H1 (cell line): ENCODE results near the gene PLCXD1. TPM values are rescaled to one million over a fixed set of nuclear protein-coding genes. Genes with fewer than 3 reads are reported as not detected.

ENCODE experiments used
- CTCF ChIA-PET: fragments of 300-600 bp; sonication (Branson Sonifier 250); formaldehyde crosslinking; loops from one replicate; lab custom pipeline; 2021; ENCODE audit not compliant: partially characterized antibody; lab: Charles Lee
- POLR2A ChIA-PET: fragments of 300-600 bp; sonication (Branson Sonifier 250); formaldehyde crosslinking; loops from one replicate; lab custom pipeline; 2021; ENCODE audit warnings: inconsistent platforms; ENCODE audit not compliant: partially characterized antibody; lab: Charles Lee
- DNase-seq, 2 experiments: peaks; one replicate each; pipeline versions ENCODE4 v3.0.0 to v3.0.0-alpha.2; 2010 to 2022; ENCODE audit warnings: low spot score in 2 of 2, low read depth in 1 of 2, mixed read lengths in 1 of 2
- FAIRE-seq: peaks from 2 replicates; lab custom pipeline; 2011; peaks lifted over from hg19 to GRCh38; lab: Jason Lieb, UNC
- H2AFZ ChIP-seq: 2 replicates; pipeline ENCODE4 v1.8.1; 2012; ENCODE audit warnings: low read length, inconsistent platforms
- H2AK5ac ChIP-seq: 2 replicates; pipeline ENCODE4 v1.6.1; 2013; ENCODE audit warnings: low read depth, low read length
- H2BK120ac ChIP-seq: replicated peaks from 2 replicates; pipeline ENCODE3; 2013; ENCODE audit warnings: low read depth, low read length, inconsistent platforms
- H2BK12ac ChIP-seq: 2 replicates; pipeline ENCODE4 v1.6.1; 2013; ENCODE audit warnings: low read depth, low read length
- H2BK15ac ChIP-seq: 2 replicates; pipeline ENCODE4 v1.6.1; 2013; ENCODE audit warnings: low read length
- H2BK20ac ChIP-seq: 2 replicates; pipeline ENCODE4 v1.6.1; 2013; ENCODE audit warnings: low read length
- H2BK5ac ChIP-seq: 2 replicates; pipeline ENCODE4 v1.6.1; 2013; ENCODE audit warnings: low read depth, low read length
- H3K14ac ChIP-seq: 2 replicates; pipeline ENCODE4 v1.6.1; 2013; ENCODE audit warnings: inconsistent platforms; ENCODE audit not compliant: insufficient read length
- H3K18ac ChIP-seq: 2 replicates; pipeline ENCODE4 v1.6.1; 2013; ENCODE audit warnings: low read length; ENCODE audit errors: extremely low read depth
- H3K23ac ChIP-seq: 2 replicates; pipeline ENCODE4 v1.6.1; 2013; ENCODE audit warnings: inconsistent platforms; ENCODE audit not compliant: insufficient read length
- H3K23me2 ChIP-seq: 2 replicates; pipeline ENCODE4 v1.6.1; 2013; ENCODE audit warnings: low read depth, low read length
- H3K27ac ChIP-seq: 2 replicates; pipeline ENCODE4 v1.6.1; 2011; ENCODE audit warnings: low read depth, low read length, inconsistent platforms
- H3K27me3 ChIP-seq, 4 experiments: replicated peaks in 1 of 4; 1 replicate in 1 of 4; 2 replicates in 3 of 4; pipeline versions ENCODE4 v1.6.1 to v1.8.1; 2011 to 2013; ENCODE audit warnings: low read length in 3 of 4, mild to moderate bottlenecking in 3 of 4, inconsistent platforms in 2 of 4, mixed read lengths in 2 of 4, moderate library complexity in 1 of 4; ENCODE audit not compliant: control insufficient read depth in 3 of 4, insufficient read depth in 3 of 4; ENCODE audit errors: extremely low read depth in 1 of 4
- H3K36me3 ChIP-seq, 4 experiments: 2 replicates each; pipeline versions ENCODE4 v1.6.1 to v1.8.1; 2011 to 2013; ENCODE audit warnings: mild to moderate bottlenecking in 4 of 4, low read length in 3 of 4, moderate library complexity in 2 of 4, control low read depth in 1 of 4, inconsistent platforms in 1 of 4; ENCODE audit not compliant: insufficient read depth in 4 of 4, control insufficient read depth in 2 of 4
- H3K4ac ChIP-seq: replicated peaks from 2 replicates; pipeline ENCODE3; 2013; ENCODE audit warnings: low read length, low read depth, mixed read lengths, inconsistent platforms; ENCODE audit not compliant: insufficient read length
- H3K4me1 ChIP-seq, 4 experiments: replicated peaks in 1 of 4; 1 replicate in 1 of 4; 2 replicates in 3 of 4; pipeline versions ENCODE4 v1.6.1 to v1.8.1; 2011 to 2013; ENCODE audit warnings: low read length in 3 of 4, inconsistent platforms in 2 of 4, mixed read lengths in 1 of 4; ENCODE audit not compliant: insufficient read depth in 4 of 4, control insufficient read depth in 3 of 4
- H3K4me2 ChIP-seq, 2 experiments: 2 replicates each; pipeline versions ENCODE4 v1.6.1 to v1.8.1; 2011 to 2013; ENCODE audit warnings: low read depth in 2 of 2, low read length in 2 of 2, control low read depth in 1 of 2, inconsistent platforms in 1 of 2, mild to moderate bottlenecking in 1 of 2; ENCODE audit not compliant: insufficient read depth in 1 of 2
- H3K4me3 ChIP-seq, 4 experiments: fragments of 200-600, 300-600 bp in 1 of 4; sonication (generic), shearing (Covaris generic), sonication (Bioruptor Twin) in 1 of 4; 2 replicates each; pipeline versions ENCODE4 v1.5.1 to v1.8.1; 2011 to 2016; ENCODE audit warnings: low read length in 4 of 4, low read depth in 3 of 4, control low read depth in 2 of 4, inconsistent platforms in 2 of 4, mild to moderate bottlenecking in 2 of 4, mixed read lengths in 1 of 4, moderate library complexity in 1 of 4; ENCODE audit not compliant: insufficient read depth in 2 of 4; ENCODE audit errors: extremely low read depth in 1 of 4
- H3K56ac ChIP-seq: replicated peaks from 2 replicates; pipeline ENCODE3; 2013; ENCODE audit warnings: low read depth, mild to moderate bottlenecking, mixed read lengths, low read length, inconsistent platforms; ENCODE audit not compliant: insufficient read length
- H3K79me1 ChIP-seq: 2 replicates; pipeline ENCODE4 v1.6.1; 2013; ENCODE audit warnings: low read depth, low read length, control low read depth
- H3K79me2 ChIP-seq, 2 experiments: 2 replicates each; pipeline versions ENCODE4 v1.6.1 to v1.8.1; 2012 to 2013; ENCODE audit warnings: low read length in 2 of 2, mild to moderate bottlenecking in 2 of 2, inconsistent platforms in 1 of 2; ENCODE audit not compliant: insufficient read depth in 2 of 2, control insufficient read depth in 1 of 2
- H3K9ac ChIP-seq, 4 experiments: replicated peaks in 1 of 4; 1 replicate in 1 of 4; 2 replicates in 3 of 4; pipeline versions ENCODE4 v1.6.1 to v1.8.1; 2011 to 2013; ENCODE audit warnings: low read depth in 3 of 4, low read length in 3 of 4, control low read depth in 2 of 4, mild to moderate bottlenecking in 2 of 4, moderate library complexity in 2 of 4, inconsistent platforms in 1 of 4; ENCODE audit errors: extremely low read depth in 1 of 4
- H3K9me3 ChIP-seq, 2 experiments: 2 replicates each; pipeline versions ENCODE4 v1.6.1 to v1.8.1; 2012 to 2013; ENCODE audit warnings: mild to moderate bottlenecking in 2 of 2, moderate library complexity in 2 of 2, control low read depth in 1 of 2, inconsistent platforms in 1 of 2, low read depth in 1 of 2, low read length in 1 of 2, mixed read lengths in 1 of 2; ENCODE audit not compliant: insufficient read depth in 2 of 2
- H4K20me1 ChIP-seq, 2 experiments: replicated peaks in 1 of 2; 2 replicates each; pipeline versions ENCODE3 to v1.8.1; 2011 to 2013; ENCODE audit warnings: inconsistent platforms in 2 of 2, low read length in 2 of 2, mild to moderate bottlenecking in 1 of 2; ENCODE audit not compliant: insufficient read depth in 2 of 2, control insufficient read depth in 1 of 2
- H4K5ac ChIP-seq: 2 replicates; pipeline ENCODE4 v1.6.1; 2013; ENCODE audit warnings: low read length, low read depth, mixed read lengths, inconsistent platforms; ENCODE audit not compliant: insufficient read length
- H4K8ac ChIP-seq: 2 replicates; pipeline ENCODE4 v1.8.0; 2013; ENCODE audit warnings: mild to moderate bottlenecking, moderate library complexity, low read length, inconsistent platforms; ENCODE audit not compliant: insufficient read depth; ENCODE audit errors: extremely low read depth
- H4K91ac ChIP-seq: replicated peaks from 2 replicates; pipeline ENCODE3; 2013; ENCODE audit warnings: low read length, mixed read lengths, inconsistent platforms; ENCODE audit not compliant: insufficient read length
- BRCA1 ChIP-seq: IDR thresholded peaks from 2 replicates; pipeline ENCODE4 v1.6.1; 2012; ENCODE audit warnings: low read depth, low read length, improper control_type of control experiment
- CEBPB ChIP-seq: IDR thresholded peaks from 2 replicates; pipeline ENCODE4 v1.6.1; 2012; ENCODE audit warnings: low read depth, low read length
- FOSL1 ChIP-seq: IDR thresholded peaks from 2 replicates; pipeline ENCODE4 v1.6.1; 2011; ENCODE audit warnings: mild to moderate bottlenecking, low read depth, low read length, moderate library complexity; ENCODE audit not compliant: insufficient read depth
- HDAC6 ChIP-seq: IDR thresholded peaks from one replicate; pipeline ENCODE4 v1.7.1; 2012; ENCODE audit warnings: low read depth, mild to moderate bottlenecking, inconsistent platforms, low read length, moderate library complexity
- JUND ChIP-seq: IDR thresholded peaks from 2 replicates; pipeline ENCODE4 v1.6.1; 2011; ENCODE audit warnings: mild to moderate bottlenecking, improper control_type of control experiment, low read length
- KDM1A ChIP-seq: fragments of 200-600, 300-600 bp; sonication (generic); IDR thresholded peaks from 2 replicates; pipeline ENCODE4 v1.7.1; 2016; ENCODE audit warnings: mild to moderate bottlenecking, low read length, borderline replicate concordance
- MAFK ChIP-seq: IDR thresholded peaks from 2 replicates; pipeline ENCODE4 v1.6.1; 2012; ENCODE audit warnings: low read depth, mild to moderate bottlenecking, improper control_type of control experiment, low read length
- POU5F1 ChIP-seq: IDR thresholded peaks from 2 replicates; pipeline ENCODE4 v1.6.1; 2011; ENCODE audit warnings: low read depth, mild to moderate bottlenecking, low read length, moderate library complexity
- RBBP5 ChIP-seq: IDR thresholded peaks from 2 replicates; pipeline ENCODE4 v1.7.1; 2012; ENCODE audit warnings: low read depth, mild to moderate bottlenecking, inconsistent platforms, low read length, moderate library complexity, borderline replicate concordance
- SAP30 ChIP-seq: fragments of 300-600 bp; sonication (generic); IDR thresholded peaks from 2 replicates; pipeline ENCODE4 v1.7.1; 2012; ENCODE audit warnings: low read length, moderate library complexity, mild to moderate bottlenecking, inconsistent platforms; ENCODE audit not compliant: insufficient read depth, insufficient replicate concordance
- SP2 ChIP-seq: IDR thresholded peaks from 2 replicates; pipeline ENCODE4 v1.6.1; 2012; ENCODE audit warnings: mild to moderate bottlenecking, low read length, inconsistent platforms
- TAF1 ChIP-seq: IDR thresholded peaks from 2 replicates; pipeline ENCODE4 v1.6.1; 2011; ENCODE audit warnings: mild to moderate bottlenecking, low read depth, low read length
- ZNF274 ChIP-seq: IDR thresholded peaks from 2 replicates; pipeline ENCODE4 v1.7.0; 2012; ENCODE audit warnings: low read length, borderline replicate concordance; ENCODE audit errors: extremely low read depth
- WGBS, 2 experiments: shearing (Covaris generic) in 1 of 2; methylation state at CpG; one replicate each; pipeline versions ENCODE4 v1.1.6 to v1.1.7; 2013 to 2015; ENCODE audit warnings: low lambda C conversion rate in 2 of 2, mixed read lengths in 2 of 2, inconsistent platforms in 1 of 2, low coverage in 1 of 2, missing lambda C conversion rate in 1 of 2; ENCODE audit not compliant: insufficient replicate concordance in 2 of 2, insufficient coverage in 1 of 2, insufficient read length in 1 of 2; ENCODE audit errors: extremely low coverage in 1 of 2, missing lambda C conversion rate in 1 of 2; 5-methylcytosine and 5-hydroxymethylcytosine counted together
- polyA plus RNA-seq, 7 experiments: library from polyadenylated mRNA; depleted of rRNA in 3 of 7; stranded (reverse) in 5 of 7; unstranded in 2 of 7; fragments of >200 nt in 5 of 7; fragments of 200-250 nt in 2 of 7; gene quantifications; 1 replicate in 5 of 7; 2 replicates in 1 of 7; 4 replicates in 1 of 7; pipeline versions ENCODE4 v1.2.1 to v1.2.3, GENCODE V29; 2011 to 2013; ENCODE audit warnings: missing spikeins in 2 of 7, mixed read lengths in 2 of 7
- total RNA-seq: library from RNA; stranded (reverse); fragmentation: NEBNext Ultra II Directional; extraction: Animal tissue kit (Norgen Biotek cat#: 25700); gene quantifications from 2 replicates; pipeline ENCODE4 v1.2.1, GENCODE V29; 2021

The PLCXD1 gene
- total and polyA plus RNA-seq, 2 of the 8 experiments (the other 6 are each of a cell fraction or from before 2014, with no cell fraction given) = 93.6 to 124 TPM

DNA sequence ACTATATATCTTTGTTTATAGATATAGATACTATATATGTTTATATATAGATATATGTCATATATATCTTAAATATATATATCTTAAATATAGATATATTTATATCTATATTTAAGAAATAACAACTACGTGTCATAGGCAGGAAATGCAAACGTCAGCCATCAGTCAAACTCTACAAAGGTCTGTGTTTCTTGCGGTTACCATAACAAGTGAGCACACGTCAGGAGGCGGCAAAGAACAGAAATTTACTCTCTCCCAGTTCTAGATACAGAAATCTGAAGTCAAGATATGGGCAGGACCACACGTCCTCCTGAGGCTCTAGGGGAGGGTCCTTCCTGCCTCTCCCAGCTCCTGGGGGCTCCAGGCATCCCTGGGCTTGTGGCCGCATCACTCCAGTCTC is 6.5 kb downstream of the PLCXD1 start:
- Histone ChIP-seq H3K4me1 (peaks cover 0 to 7% (median 4%) of the 10 kb centered on the region in 4 experiments; a peak in 6 of 7 replicates), H2BK15ac (no peak overlapping the region), H3K23me2 (peaks cover 3% of the 10 kb centered on the region), H3K4me2 (no peak overlapping the region), H3K9ac (no peak overlapping the region), H3K56ac (no peak overlapping the region), H3K27ac (no peak overlapping the region), H4K5ac (no peak overlapping the region), H2AFZ (no peak overlapping the region), H3K23ac (no peak overlapping the region), H2BK120ac (no peak overlapping the region), H3K79me1 (peaks cover 14% of the 10 kb centered on the region), H3K4me3 (no peak overlapping the region), H2BK12ac (no peak overlapping the region), H3K18ac (no peak overlapping the region), H3K9me3 (peaks cover 0 to 4% of the 10 kb centered on the region in 2 experiments; a peak in 1 of 4 replicates), H4K8ac (no peak overlapping the region), H3K79me2 (peaks cover 11 to 47% of the 10 kb centered on the region in 2 experiments), H3K27me3 (no peaks in the 10 kb centered on the region; a peak in 1 of 7 replicates), H4K91ac (no peak overlapping the region), H2BK20ac (no peak overlapping the region), H3K36me3 (peaks cover 44 to 83% (median 72%) of the 10 kb centered on the region in 4 experiments), H2AK5ac (no peak overlapping the region), H4K20me1 (peaks cover 23 to 28% of the 10 kb centered on the region in 2 experiments), H3K4ac (no peak overlapping the region), H2BK5ac (no peak overlapping the region), H3K14ac (no peak overlapping the region)
- WGBS, 2 experiments = 92% methylated on average over 7 of the region's 7 CpGs; no CpG with 5 or more reads in 1 of the 2 experiments
- ChIA-PET CTCF (no interaction called here), POLR2A (no interaction called here)
- DNase-seq (no peak), FAIRE-seq (no peak)
- TF ChIP-seq RBBP5 (no peak), FOSL1 (no peak), CEBPB (no peak), POU5F1 (no peak), TAF1 (no peak), HDAC6 (no peak), SP2 (no peak), BRCA1 (no peak), SAP30 (no peak), MAFK (no peak), JUND (no peak), ZNF274 (no peak), KDM1A (no peak)
